ENCODE data around the gene ACSM3.

ACSM3 gene

DNA sequence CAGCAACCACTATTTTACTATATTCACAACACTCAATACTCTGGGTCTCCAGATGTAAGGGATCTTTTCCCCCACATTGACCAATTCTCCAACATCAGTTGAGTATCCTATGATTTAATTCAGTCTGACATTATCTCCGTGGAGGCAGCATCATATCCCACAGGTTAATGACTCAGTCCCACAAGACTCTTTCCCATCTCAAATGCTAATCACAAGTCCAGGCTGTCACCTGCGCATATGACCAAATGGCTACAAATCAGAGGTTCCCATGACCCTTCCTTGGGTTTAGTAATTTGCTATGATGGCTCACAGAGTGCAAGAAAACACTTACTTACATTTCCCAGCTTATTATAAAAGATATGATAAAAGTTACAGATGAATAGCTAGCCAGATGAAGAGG is 18.7 kb downstream of the ACSM3 start:
- no peak overlapping the region for H3K27ac Mint-ChIP-seq
- no peak overlapping the region for H3K4me3 Mint-ChIP-seq
- no peak for DNase-seq
- TF ChIP-seq, protein P1, sequence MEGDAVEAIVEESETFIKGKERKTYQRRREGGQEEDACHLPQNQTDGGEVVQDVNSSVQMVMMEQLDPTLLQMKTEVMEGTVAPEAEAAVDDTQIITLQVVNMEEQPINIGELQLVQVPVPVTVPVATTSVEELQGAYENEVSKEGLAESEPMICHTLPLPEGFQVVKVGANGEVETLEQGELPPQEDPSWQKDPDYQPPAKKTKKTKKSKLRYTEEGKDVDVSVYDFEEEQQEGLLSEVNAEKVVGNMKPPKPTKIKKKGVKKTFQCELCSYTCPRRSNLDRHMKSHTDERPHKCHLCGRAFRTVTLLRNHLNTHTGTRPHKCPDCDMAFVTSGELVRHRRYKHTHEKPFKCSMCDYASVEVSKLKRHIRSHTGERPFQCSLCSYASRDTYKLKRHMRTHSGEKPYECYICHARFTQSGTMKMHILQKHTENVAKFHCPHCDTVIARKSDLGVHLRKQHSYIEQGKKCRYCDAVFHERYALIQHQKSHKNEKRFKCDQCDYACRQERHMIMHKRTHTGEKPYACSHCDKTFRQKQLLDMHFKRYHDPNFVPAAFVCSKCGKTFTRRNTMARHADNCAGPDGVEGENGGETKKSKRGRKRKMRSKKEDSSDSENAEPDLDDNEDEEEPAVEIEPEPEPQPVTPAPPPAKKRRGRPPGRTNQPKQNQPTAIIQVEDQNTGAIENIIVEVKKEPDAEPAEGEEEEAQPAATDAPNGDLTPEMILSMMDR (IDR thresholded peaks at IDR 0.05), result no peak
- peaks cover 5% of the 10 kb centered on the region for H3K4me1 Mint-ChIP-seq
- no peaks in the 10 kb centered on the region for H3K36me3 Mint-ChIP-seq (ENCODE audit: low read depth)
- H3K9me3 Mint-ChIP-seq, result no peaks in the 10 kb centered on the region
- no peaks in the 10 kb centered on the region for H3K27me3 Mint-ChIP-seq (ENCODE audit: low read depth, poor library complexity)

DNA sequence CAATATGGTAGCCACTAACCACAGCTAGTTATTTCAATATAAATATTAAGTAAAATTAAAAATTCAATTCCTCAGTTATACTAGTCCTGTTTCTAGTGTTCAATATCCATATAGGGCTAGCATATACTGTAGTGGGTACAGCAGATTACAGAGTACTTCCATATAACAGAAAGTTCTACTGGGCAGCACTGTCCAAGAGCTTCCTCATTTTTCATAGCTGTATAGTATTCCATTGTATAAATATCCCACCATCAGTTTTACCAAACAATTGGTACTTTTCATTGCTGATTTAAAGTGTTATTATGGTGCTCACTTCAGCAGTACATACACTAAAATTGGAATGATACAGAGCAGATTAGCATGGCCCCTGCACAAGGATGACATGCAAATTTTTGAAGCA is 20.4 kb downstream of the ACSM3 start:
- Mint-ChIP-seq H3K36me3 (ENCODE audit: low read depth) (no peaks in the 10 kb centered on the region), H3K27ac (no peak overlapping the region), H3K4me3 (no peak overlapping the region), H3K4me1 (peaks cover 5% of the 10 kb centered on the region), H3K9me3 (no peaks in the 10 kb centered on the region), H3K27me3 (ENCODE audit: low read depth, poor library complexity) (no peaks in the 10 kb centered on the region)
- DNase-seq, result no peak
- TF ChIP-seq, protein P1 (IDR thresholded peaks at IDR 0.05), result no peak

DNA sequence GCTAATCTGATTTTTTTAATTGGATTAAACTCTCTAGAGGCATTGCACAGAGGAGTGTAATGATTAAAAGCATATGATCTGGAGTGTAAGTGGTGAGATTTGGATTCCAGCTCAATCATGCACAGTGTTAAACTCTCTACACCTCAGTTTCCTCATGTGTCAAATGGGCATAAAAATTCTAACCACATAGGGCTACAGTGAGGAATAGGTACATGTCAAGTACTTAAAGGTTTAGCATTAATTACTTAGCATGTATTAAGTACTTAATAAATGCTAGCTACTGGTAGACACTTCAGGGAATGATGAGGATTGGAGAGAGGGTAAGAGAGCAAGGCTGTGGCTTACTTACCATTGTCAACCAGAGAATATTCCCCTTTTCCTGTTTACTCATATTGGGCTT is 25.3 kb downstream of the ACSM3 start:
- Mint-ChIP-seq H3K9me3 (no peaks in the 10 kb centered on the region), H3K4me3 (no peak overlapping the region), H3K36me3 (ENCODE audit: low read depth) (no peaks in the 10 kb centered on the region), H3K27ac (no peak overlapping the region), H3K27me3 (ENCODE audit: low read depth, poor library complexity) (no peaks in the 10 kb centered on the region), H3K4me1 (peaks cover 5% of the 10 kb centered on the region)
- DNase-seq, result no peak
- TF ChIP-seq, protein P1 (IDR thresholded peaks at IDR 0.05), result no peak

DNA sequence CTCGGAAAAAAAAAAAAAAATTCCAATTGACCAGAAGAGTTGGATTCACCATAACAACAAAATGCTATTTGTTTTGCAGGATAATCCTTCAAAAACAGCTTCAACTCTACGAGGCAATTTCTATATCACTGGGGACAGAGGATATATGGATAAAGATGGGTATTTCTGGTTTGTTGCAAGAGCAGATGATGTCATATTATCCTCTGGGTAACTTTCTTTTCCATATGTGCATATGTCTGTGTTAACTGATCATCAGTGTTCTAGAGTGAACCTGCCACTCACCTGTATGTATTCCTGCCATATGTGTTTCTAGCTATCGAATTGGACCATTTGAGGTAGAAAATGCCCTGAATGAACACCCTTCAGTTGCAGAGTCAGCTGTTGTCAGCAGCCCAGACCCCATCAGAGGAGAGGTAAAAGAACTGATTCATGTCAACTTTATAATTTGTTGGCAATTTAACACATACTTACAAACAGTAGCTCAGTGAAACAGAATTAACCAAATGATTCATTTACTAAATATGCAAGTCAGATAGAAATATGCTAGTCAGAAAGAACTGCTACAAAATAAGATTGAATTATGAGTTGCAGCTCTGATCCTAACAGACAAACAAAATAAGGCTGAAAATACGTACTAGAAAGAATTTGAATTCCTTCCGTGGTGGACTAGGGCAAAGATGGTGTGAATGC is 28.3 kb downstream of the ACSM3 start:
- TF ChIP-seq, protein P1 (IDR thresholded peaks at IDR 0.05), result no peak
- Mint-ChIP-seq H3K27me3 (ENCODE audit: low read depth, poor library complexity) (no peaks in the 10 kb centered on the region), H3K4me1 (no peaks in the 10 kb centered on the region), H3K36me3 (ENCODE audit: low read depth) (peaks cover 5% of the 10 kb centered on the region), H3K4me3 (no peak overlapping the region), H3K27ac (no peak overlapping the region), H3K9me3 (no peaks in the 10 kb centered on the region)
- no peak for DNase-seq

DNA sequence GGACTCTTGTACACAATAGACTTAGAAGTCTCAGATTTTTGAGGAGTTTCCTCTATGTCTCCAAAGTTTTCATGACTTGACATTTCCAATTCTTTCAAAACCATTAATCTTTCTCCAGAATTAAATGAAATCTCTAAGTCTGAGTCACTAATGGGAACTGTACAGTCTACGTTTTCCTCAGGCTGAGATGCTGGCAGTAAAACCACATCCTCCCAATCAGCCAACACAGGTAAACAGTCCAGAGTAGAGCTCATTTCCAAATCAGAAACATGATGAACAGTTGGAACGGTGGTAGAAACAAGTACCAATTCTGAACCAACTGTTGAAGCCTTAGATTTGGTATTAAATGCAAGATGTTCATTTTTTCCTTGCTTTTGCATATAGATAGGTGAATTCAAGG is 34.5 kb downstream of the ACSM3 start:
- TF ChIP-seq, protein P1 (IDR thresholded peaks at IDR 0.05), result no peak
- H3K27me3 Mint-ChIP-seq (ENCODE audit: low read depth, poor library complexity), result no peaks in the 10 kb centered on the region

DNA sequence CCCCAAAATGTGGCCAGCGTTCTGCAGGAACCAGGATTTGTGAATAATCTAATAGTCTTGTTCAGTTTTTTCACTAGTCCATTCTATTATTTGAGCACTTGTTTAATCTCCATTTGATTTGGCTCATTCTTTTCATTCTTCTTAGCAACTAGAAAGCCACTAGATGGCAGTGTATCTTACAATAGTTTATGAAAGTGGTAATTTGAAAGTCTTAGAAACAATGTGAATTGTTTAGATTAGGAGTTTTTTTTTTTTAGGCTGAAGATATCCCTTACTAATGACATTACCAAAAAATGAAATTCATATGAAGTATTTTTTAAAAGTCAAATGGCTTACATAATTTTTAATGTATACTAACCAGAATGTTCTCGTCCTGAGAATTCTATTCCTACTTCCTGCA is 35.8 kb downstream of the ACSM3 start:
- peaks cover 30% of the 10 kb centered on the region for H3K36me3 Mint-ChIP-seq (ENCODE audit: low read depth)
- no peak overlapping the region for H3K27ac Mint-ChIP-seq
- DNase-seq, result no peak
- peaks cover 13% of the 10 kb centered on the region for H3K4me1 Mint-ChIP-seq
- H3K27me3 Mint-ChIP-seq (ENCODE audit: low read depth, poor library complexity), result no peaks in the 10 kb centered on the region
- H3K9me3 Mint-ChIP-seq, result no peaks in the 10 kb centered on the region
- H3K4me3 Mint-ChIP-seq, result no peak overlapping the region
- TF ChIP-seq, protein P1 (IDR thresholded peaks at IDR 0.05), result peak; percentile 41

More for the DNA sequence above, 34.5 kb downstream of the ACSM3 start:
- Mint-ChIP-seq H3K36me3 (ENCODE audit: low read depth) (peaks cover 30% of the 10 kb centered on the region), H3K4me1 (peaks cover 2% of the 10 kb centered on the region), H3K9me3 (no peaks in the 10 kb centered on the region), H3K4me3 (no peak overlapping the region), H3K27ac (no peak overlapping the region)
- DNase-seq, result no peak

All from nephron progenitor cell (in vitro differentiated cells).